COLO829 (cell line): ENCODE results near the gene USP37.
"Not testable (repeated sequence)": the region's sequence is repeated elsewhere in the genome, so short reads cannot be mapped to it uniquely, and the experiment has no call there.

Source experiments
- DNase-seq: peaks from one replicate; pipeline ENCODE4 v3.0.0; 2012; ENCODE audit warnings: low spot score

Gene USP37

GRCh38 chr2:218568190-218569037 is at the start of gene USP37, which contains the start of gene CNOT9:
TSS of gene USP37 (minus strand) at chr2:218568351. CDS start at chr2:218558653, 9,698 bp downstream.
TSS of gene CNOT9 (plus strand) at chr2:218568839. CDS start at chr2:218568955, 116 bp downstream.
- DNase-seq = peak; percentile 100

- DNase-seq = no peak
Observed at GRCh38 chr2:218615868-218616315, 47.7 kb upstream of the USP37 start.

- peak; percentile 54 for DNase-seq
Observed at GRCh38 chr2:218607436-218608115, 39.4 kb upstream of the USP37 start, which contains the start of gene PLCD4. TSS of gene PLCD4 (plus strand) at chr2:218607899. CDS start at chr2:218615740, 7,841 bp downstream.

- no peak for DNase-seq
Observed at GRCh38 chr2:218605432-218605831, 37.3 kb upstream of the USP37 start.

DNA sequence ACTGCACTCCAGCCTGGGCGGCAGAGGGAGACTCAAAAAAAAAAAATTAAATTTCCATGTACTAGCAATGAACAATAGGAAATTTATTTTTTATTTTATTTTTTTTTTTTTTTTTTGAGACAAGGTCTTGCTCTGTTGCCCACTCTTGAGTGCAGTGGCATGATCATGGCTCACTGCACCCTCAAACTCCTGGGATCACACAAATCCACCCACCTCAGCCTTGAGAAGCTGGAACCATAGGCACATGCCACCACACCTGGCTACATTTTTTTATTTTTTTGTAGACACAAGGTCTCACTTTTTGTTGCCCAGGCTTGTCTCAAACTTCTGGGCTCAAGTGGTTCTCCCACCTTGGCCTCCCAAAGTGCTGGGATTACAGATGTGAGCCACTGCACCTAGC is 17.4 kb upstream of the USP37 start:
- no peak for DNase-seq

DNA sequence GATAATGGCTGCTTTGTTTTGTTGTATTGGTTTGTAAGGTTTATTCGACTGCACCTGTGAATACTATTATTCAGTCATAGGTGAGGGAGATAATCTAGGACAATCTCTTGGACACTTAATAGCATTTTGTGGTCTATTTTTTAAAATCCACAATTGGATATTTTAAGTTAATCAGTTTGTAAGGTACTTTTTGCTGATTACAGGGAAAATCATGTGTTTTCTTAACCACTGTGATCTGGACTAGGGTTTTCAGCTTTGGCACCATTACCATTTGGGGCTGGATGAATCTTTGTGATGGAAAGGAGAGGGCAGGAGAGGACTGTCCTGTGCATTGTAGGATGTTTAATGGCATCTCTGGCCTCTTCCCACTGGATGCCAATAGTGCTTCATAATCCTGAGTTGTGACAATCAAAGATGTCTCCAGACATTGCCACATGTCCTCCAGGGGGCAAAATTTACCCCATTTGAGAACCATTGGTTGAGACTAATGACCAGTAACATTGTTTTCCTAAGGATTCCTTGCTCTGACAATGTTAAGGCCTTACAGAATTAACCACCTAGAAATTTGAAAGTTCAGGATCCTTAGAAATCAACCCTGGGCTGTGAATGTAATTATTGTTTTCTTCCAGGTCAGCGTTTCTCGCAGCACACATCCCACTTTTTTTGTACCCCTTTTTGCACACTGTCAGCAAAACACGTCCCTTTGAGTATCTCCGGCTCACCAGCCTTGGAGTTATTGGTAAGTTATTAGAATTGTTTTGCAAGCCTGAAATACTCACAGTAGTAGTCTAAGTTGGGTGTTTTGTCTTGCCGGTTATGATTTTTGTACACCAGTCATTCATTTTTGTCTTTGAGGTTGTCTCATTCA is 16.1 kb upstream of the USP37 start:
- DNase-seq = no peak

DNA sequence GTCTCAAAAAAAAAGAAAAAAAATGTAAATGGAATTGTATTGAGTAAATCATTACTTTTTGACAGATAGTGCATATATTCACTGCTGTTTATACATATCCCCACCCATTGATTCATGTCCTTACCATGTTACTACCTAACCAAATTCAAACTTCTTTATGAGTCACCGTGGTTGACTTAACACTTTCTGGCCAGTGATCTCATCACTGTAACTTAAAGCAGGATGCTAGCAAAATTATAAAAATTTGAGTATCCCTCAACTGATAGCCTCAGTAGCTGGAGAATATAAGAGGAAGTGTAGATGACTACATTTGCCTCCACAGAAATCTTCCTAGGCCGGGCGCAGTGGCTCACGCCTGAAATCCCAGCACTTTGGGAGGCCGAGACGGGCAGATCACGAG is 13.9 kb upstream of the USP37 start:
- DNase-seq = no peak

DNA sequence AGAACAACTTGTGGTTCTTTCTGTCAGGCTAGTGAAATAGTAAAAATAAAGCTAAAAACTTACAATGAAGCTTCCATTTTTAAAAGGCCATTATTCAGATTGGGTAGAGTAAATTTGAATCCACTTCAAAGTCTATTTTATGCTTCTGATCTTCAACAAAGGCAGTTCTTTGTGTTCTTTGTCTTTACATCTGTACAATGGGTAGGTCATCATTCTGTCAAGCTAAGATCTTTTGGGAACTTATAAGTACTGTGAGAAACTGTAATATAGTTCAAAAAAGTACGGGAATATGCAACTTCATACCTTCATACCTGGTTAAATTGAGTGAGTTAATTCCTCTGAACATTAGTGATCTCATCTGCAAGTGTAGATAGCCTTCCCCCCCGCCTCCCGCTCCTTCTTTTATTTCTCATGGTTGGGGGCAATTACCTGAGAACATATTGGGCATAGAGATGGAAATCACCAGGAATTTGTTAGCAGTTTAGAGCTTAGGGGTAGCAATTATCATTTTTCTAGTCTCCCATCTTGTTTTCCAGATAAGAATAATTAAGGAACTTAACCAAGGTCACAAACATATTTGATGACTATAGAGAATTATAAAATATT is 10.2 kb upstream of the USP37 start:
- no peak for DNase-seq

DNA sequence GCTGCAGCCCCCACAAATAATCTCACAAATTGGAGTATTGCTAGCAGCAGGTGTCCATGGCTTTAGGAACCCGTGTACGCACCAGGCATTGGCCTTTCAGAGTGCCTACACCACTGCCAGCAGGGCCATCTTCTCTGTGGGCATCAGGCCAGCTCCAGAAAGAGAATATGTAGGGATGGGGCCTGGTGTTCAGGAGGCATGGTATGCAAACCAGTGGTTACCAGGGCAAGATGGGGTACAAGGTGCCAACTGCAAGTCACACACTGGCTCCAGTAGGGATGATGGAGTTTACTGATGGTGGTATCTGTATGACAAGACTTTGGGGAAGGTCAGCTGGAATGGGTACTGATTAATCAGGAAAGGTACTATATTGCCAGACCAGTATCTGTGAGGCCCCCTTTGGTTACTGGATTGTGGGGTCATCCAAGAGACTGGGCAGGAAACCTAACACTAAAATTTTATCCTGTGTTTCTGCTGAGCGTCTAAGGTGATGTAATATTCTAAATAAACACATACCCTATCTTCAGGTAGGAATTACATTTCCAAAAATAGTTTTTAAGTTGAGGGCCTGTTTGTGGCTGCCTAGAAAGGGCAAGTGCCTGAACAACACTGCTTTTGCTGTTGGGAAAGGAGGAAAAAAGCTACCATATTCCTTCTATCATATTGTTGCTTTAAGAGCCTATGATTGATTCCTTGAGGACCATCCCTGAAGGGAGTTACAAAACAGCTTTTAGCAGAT is 9.5 kb upstream of the USP37 start:
- no peak for DNase-seq

DNA sequence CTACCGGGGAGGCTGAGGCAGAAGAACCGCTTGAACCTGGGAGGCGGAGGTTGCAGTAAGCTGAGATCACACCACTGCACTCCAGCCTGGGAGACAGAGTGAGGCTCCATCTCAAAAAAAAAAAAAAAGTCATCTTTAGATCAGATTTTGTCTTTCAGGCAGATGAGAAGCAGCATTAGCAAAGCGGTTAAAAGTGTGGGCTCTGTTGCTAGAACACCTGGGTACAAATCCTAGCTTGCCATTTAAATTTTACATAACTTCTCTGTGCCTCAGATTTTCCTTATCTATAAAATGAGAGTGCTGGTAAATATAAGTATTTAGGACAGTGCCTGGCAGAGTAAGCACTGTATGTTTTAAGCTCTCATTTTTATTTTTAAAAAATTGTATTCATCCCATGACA is 8.7 kb upstream of the USP37 start:
- DNase-seq = no peak

DNA sequence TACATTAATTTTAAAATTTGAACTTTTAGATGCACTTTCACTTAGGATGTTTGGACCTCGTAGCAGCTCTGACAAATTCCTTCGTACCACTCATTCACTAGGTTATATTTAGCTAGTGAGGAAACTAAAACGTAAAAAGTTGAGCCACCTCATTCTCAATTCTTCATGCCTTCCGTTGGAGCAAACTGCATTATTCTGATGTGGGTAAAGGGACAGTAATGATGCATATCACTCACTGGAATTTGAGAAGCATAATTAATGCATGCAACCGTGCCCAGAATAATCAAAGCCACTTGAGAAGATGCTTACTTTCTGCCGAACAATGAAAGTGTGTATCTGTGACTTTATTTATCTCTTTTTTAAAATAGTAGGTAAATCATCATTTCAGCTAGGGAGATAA is 2.7 kb upstream of the USP37 start:
- DNase-seq = no peak

- peak; percentile 34 for DNase-seq
Observed at GRCh38 chr2:218569661-218570500, 1.7 kb upstream of the USP37 start.

GRCh38 chr2:218569038-218569431 is 884 bp upstream of the USP37 start:
- peak; percentile 18 for DNase-seq

DNA sequence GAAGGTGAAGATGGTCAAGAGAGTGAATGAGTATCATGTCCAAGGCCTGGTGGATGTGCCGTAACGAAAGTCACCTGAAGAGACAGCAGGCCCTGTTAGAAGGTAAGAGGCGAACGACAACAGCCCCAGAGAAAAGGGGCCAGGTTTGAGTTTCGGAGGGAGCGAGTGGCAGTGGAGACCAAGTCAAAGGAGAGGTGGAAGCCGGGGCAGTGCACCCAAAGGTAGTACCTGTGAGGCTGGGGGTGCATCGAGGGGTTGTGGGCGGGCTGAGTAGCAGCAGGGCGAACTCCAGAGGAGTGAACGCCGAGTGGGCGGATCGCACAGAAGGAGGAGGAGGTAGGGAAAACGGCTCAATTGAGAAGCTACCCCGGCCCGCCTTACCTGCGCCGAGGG is 358 bp downstream of the USP37 start:
- no peak for DNase-seq

- no peak for DNase-seq
Observed at GRCh38 chr2:218566296-218566695, 1.9 kb downstream of the USP37 start.

DNA sequence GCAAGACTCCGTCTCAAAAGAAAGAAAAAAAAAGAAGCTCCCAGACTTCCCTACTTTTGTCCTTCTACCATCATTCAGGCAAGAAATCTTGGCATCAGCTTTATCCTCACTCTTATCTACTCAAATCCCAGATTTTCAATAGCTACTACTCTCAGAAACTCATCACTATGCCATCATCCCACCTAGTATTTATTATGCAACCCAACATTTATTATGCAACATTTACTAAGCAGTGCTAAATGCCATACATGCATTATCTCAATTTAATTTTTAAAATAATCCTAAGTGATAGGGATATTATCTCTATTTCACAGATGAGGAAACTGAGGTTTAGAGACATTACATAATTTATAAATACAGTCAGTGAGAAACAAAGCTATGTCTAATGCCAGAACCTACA is 4.1 kb downstream of the USP37 start:
- DNase-seq = no peak

DNA sequence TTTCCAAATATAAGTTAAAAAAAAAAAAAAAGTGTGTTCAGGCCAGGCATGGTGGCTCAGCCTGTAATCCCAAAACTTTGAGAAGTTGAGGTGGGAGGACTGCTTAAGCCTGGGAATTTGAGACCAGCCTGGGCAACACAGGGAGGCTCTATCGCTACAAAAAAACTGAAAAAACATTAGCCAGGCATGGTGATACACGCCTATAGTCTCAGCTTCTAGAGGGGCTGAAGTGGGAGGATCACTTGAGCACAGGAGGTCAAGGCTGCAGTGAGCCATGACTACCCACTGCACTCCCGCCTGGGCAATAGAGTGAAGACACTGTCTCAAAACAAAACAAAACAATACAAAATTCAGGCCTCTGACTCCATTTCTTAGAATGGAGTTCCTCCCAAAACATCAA is 9.2 kb downstream of the USP37 start:
- no peak for DNase-seq

- no peak for DNase-seq
Observed at GRCh38 chr2:218557941-218558340, 10.2 kb downstream of the USP37 start.

DNA sequence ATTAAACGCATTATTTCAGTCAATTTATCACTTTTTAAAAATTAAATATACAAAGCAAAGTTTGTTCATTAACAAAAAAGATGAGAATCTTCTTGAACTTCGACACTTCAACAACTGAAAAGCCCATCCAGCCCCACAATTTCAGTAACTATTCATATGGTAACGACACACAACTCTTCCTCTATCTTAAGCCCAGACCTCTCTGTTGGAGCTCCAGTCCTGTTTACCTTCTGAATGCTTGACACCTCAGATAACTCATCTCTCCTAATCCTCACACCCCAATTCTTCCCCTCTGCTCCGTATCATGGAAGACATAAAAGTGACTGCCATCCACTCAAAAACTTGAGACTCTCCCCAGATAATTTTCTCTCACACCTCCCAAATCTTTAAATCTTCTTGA is 12.6 kb downstream of the USP37 start:
- no peak for DNase-seq

GRCh38 chr2:218554225-218554624 is 13.9 kb downstream of the USP37 start:
- DNase-seq = not testable (repeated sequence)
